ENCODE results near the gene RAMACL. TPM values are rescaled to one million over a fixed set of nuclear protein-coding genes. Genes with fewer than 3 reads are reported as not detected.

RAMACL gene
- total RNA-seq, 2 donors from 2014 or later: 4.6 to 4.7 TPM

DNA sequence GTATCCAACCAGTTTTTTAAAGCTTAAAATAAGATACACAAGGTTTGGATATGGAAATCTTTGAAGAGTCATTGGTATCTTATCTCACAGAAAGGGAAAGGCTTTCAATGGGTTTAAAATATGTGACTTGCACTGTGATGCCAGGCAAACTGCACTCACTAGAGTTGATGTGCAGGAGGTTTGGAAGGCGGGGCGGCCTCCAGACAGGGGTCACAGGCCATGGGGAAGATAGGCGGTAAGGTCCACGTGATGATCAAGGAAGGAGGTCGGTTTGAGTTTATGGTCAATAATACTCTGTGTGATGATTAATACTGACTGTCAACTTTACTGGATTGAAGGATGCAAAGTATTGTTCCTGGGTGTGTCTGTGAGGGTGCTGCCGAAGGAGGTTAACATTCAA is 9.5 kb upstream of the RAMACL start:
- Histone ChIP-seq H3K27ac (no peak overlapping the region), H3K4me1 (ENCODE audit: control insufficient read depth in 1 of 2, low read depth in 2 of 2) (peaks cover 13 to 18% of the 10 kb centered on the region in 2 donors), H3K4me3 (no peak overlapping the region), H3K36me3 (no peaks in the 10 kb centered on the region), H3K9me3 (no peaks in the 10 kb centered on the region), H3K27me3 (replicated peaks; ENCODE audit: insufficient read depth) (no peaks in the 10 kb centered on the region)
- DNase-seq (ENCODE audit: low spot score) (no peak), ATAC-seq (ENCODE audit: insufficient number of reproducible peaks, low FRiP score, low read depth) (no peak)
- TF ChIP-seq CTCF (IDR thresholded peaks at IDR 0.05): no peak

- Histone ChIP-seq H3K36me3 (no peaks in the 10 kb centered on the region), H3K9me3 (no peaks in the 10 kb centered on the region), H3K27me3 (replicated peaks; ENCODE audit: insufficient read depth) (no peaks in the 10 kb centered on the region), H3K4me1 (ENCODE audit: control insufficient read depth in 1 of 2, low read depth in 2 of 2) (peaks cover 13 to 18% of the 10 kb centered on the region in 2 donors), H3K27ac (no peak overlapping the region), H3K4me3 (no peak overlapping the region)
- TF ChIP-seq CTCF (IDR thresholded peaks at IDR 0.05): no peak
- no peak for DNase-seq (ENCODE audit: low spot score)
- ATAC-seq (ENCODE audit: insufficient number of reproducible peaks, low FRiP score, low read depth): no peak
These were observed 8.7 kb upstream of the RAMACL start for GRCh38 chr6:166595061-166595780.

GRCh38 chr6:166592821-166593220 is 6.3 kb upstream of the RAMACL start:
- H3K9me3 ChIP-seq: no peaks in the 10 kb centered on the region
- H3K4me1 ChIP-seq (ENCODE audit: control insufficient read depth in 1 of 2, low read depth in 2 of 2): peaks cover 7 to 19% of the 10 kb centered on the region in 2 donors
- H3K36me3 ChIP-seq: no peaks in the 10 kb centered on the region

GRCh38 chr6:166591961-166592520 is 5.6 kb upstream of the RAMACL start:
- no peak for TF ChIP-seq CTCF (IDR thresholded peaks at IDR 0.05)
- no peak overlapping the region for H3K4me3 ChIP-seq
- peaks cover 4 to 14% of the 10 kb centered on the region in 2 donors for H3K4me1 ChIP-seq (ENCODE audit: control insufficient read depth in 1 of 2, low read depth in 2 of 2)
- H3K27me3 ChIP-seq (replicated peaks; ENCODE audit: insufficient read depth): no peaks in the 10 kb centered on the region
- no peaks in the 10 kb centered on the region for H3K36me3 ChIP-seq
- ATAC-seq (ENCODE audit: insufficient number of reproducible peaks, low FRiP score, low read depth) (no peak), DNase-seq (ENCODE audit: low spot score) (no peak)
- H3K9me3 ChIP-seq: no peaks in the 10 kb centered on the region
- H3K27ac ChIP-seq: no peak overlapping the region

More at GRCh38 chr6:166592821-166593220, 6.3 kb upstream of the RAMACL start:
- no peak for TF ChIP-seq CTCF (IDR thresholded peaks at IDR 0.05)
- H3K27me3 ChIP-seq (replicated peaks; ENCODE audit: insufficient read depth): no peaks in the 10 kb centered on the region
- H3K27ac ChIP-seq: no peak overlapping the region
- ATAC-seq (ENCODE audit: insufficient number of reproducible peaks, low FRiP score, low read depth): no peak
- no peak overlapping the region for H3K4me3 ChIP-seq
- DNase-seq (ENCODE audit: low spot score): no peak

DNA sequence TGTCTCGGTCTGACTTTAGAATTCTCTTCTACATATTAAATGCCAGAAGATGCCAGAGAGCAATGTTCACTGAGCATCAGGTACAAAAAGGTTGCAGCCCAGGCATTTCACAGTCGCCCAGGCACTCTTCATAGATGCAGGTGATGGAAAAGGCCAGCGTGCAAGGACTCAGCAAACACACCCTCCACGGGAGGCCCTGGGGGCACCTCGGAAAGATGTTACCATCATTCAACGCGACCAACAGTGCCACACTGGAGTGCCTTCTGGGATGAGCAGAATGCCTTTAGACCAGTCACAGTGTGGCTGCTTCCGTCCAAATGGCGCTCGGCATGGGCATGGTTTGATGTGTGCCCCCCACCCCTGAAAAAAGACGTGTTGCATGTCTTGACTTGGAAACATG is 4.5 kb upstream of the RAMACL start:
- Histone ChIP-seq H3K27me3 (replicated peaks; ENCODE audit: insufficient read depth) (no peaks in the 10 kb centered on the region), H3K4me1 (ENCODE audit: control insufficient read depth in 1 of 2, low read depth in 2 of 2) (peaks cover 4 to 14% of the 10 kb centered on the region in 2 donors), H3K9me3 (no peaks in the 10 kb centered on the region), H3K4me3 (no peak overlapping the region), H3K27ac (no peak overlapping the region), H3K36me3 (no peaks in the 10 kb centered on the region)
- ATAC-seq (ENCODE audit: insufficient number of reproducible peaks, low FRiP score, low read depth) (no peak), DNase-seq (ENCODE audit: low spot score) (no peak)
- TF ChIP-seq CTCF (IDR thresholded peaks at IDR 0.05): no peak

Measured in thoracic aorta (tissue), 2 donors.